HCT116 (cell line): Measurements from ENCODE around the gene HIVEP3.

Experiments
- ATF3 ChIP-seq: IDR thresholded peaks from 2 replicates; pipeline ENCODE4 v1.6.1; 2012
- EZH2 ChIP-seq: fragments of 200-600 bp; sonication (generic); IDR thresholded peaks from 2 replicates; pipeline ENCODE4 v1.6.1; 2017; ENCODE audit warnings: antibody characterized with exemption, mixed run types
- FOSL1 ChIP-seq: IDR thresholded peaks from 2 replicates; pipeline ENCODE4 v1.6.1; 2012; ENCODE audit warnings: low read depth
- JUND ChIP-seq: IDR thresholded peaks from 2 replicates; pipeline ENCODE4 v1.6.1; 2012
- MAX ChIP-seq: IDR thresholded peaks from 2 replicates; pipeline ENCODE4 v1.6.1; 2012
- POLR2A ChIP-seq: IDR thresholded peaks from 2 replicates; pipeline ENCODE4 v1.7.0; 2011; ENCODE audit warnings: borderline replicate concordance; ENCODE audit not compliant: insufficient read depth, insufficient read length; ENCODE audit errors: extremely low read depth
- RAD21 ChIP-seq: IDR thresholded peaks from 2 replicates; pipeline ENCODE4 v1.6.1; 2012; ENCODE audit warnings: low read depth, mild to moderate bottlenecking
- REST ChIP-seq: IDR thresholded peaks from 2 replicates; pipeline ENCODE4 v1.6.1; 2012; ENCODE audit warnings: low read depth
- SP1 ChIP-seq: IDR thresholded peaks from 2 replicates; pipeline ENCODE4 v1.6.1; 2012; ENCODE audit warnings: low read depth
- ZNF274 ChIP-seq: fragments of 200-500 bp; sonication (Bioruptor generic); IDR thresholded peaks from 2 replicates; pipeline ENCODE4 v1.6.1; 2014; ENCODE audit warnings: mild to moderate bottlenecking, low read depth, low read length, inconsistent platforms
- TF ChIP-seq, protein P1 (sequence below), 3 experiments: fragments of 200-600 bp in 1 of 3; sonication (generic) in 1 of 3; IDR thresholded peaks in 2 of 3; conservative IDR thresholded peaks in 1 of 3; 2 replicates each; pipeline ENCODE4 v1.5.1; 2012 to 2017; ENCODE audit warnings: low read depth in 2 of 3, low read length in 2 of 3, antibody characterized with exemption in 1 of 3, borderline replicate concordance in 1 of 3, control low read depth in 1 of 3, mild to moderate bottlenecking in 1 of 3, mixed read lengths in 1 of 3, mixed run types in 1 of 3, moderate library complexity in 1 of 3; ENCODE audit not compliant: insufficient read depth in 1 of 3

DNA sequence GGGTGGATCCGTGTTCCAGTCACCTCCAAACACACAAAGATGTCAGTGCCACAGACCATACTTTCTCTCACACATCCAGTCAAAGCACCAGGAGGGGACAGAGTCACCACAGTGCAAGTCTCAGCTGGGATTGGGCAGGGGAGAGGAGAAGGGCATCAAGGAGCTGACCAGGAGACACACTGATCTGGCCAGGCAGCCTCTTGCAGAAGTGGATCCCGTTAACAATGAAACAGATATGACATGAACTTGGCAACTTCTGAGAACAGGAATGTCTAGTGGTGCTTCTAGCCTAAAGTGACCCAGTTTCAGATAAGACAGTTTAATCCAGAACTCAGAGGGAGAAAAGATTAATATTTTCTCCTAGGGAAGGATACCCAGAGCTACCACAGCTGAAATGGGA, 71.0 kb downstream of the HIVEP3 start:
- no peak for TF ChIP-seq ZNF274
- TF ChIP-seq, protein P1, sequence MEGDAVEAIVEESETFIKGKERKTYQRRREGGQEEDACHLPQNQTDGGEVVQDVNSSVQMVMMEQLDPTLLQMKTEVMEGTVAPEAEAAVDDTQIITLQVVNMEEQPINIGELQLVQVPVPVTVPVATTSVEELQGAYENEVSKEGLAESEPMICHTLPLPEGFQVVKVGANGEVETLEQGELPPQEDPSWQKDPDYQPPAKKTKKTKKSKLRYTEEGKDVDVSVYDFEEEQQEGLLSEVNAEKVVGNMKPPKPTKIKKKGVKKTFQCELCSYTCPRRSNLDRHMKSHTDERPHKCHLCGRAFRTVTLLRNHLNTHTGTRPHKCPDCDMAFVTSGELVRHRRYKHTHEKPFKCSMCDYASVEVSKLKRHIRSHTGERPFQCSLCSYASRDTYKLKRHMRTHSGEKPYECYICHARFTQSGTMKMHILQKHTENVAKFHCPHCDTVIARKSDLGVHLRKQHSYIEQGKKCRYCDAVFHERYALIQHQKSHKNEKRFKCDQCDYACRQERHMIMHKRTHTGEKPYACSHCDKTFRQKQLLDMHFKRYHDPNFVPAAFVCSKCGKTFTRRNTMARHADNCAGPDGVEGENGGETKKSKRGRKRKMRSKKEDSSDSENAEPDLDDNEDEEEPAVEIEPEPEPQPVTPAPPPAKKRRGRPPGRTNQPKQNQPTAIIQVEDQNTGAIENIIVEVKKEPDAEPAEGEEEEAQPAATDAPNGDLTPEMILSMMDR (IDR thresholded peaks at IDR 0.05 in 2 of 3, conservative IDR thresholded peaks at IDR 0.05 in 1 of 3; ENCODE audit: borderline replicate concordance in 1 of 3, insufficient read depth in 1 of 3, low read depth in 2 of 3, low read length in 2 of 3): no peak
- no peak for TF ChIP-seq MAX
- no peak for TF ChIP-seq FOSL1
- TF ChIP-seq RAD21: no peak
- TF ChIP-seq EZH2: no peak
- no peak for TF ChIP-seq POLR2A
- no peak for TF ChIP-seq REST
- no peak for TF ChIP-seq SP1
- TF ChIP-seq JUND: no peak
- no peak for TF ChIP-seq ATF3
